HEK293T (cell line): ENCODE measurements around the gene ADAMTS17.

Source experiments
- CTCF ChIA-PET: fragments of 350-600 bp; formaldehyde crosslinking; extraction: SDS; loops from one replicate; lab custom pipeline; 2021; ENCODE audit warnings: antibody characterized with exemption, inconsistent platforms; lab: Yijun Ruan, JAX
- POLR2A ChIA-PET: fragments of 350-600 bp; formaldehyde crosslinking; extraction: SDS; loops from one replicate; lab custom pipeline; 2020; ENCODE audit warnings: antibody characterized with exemption, inconsistent platforms; lab: Yijun Ruan, JAX
- DNase-seq: peaks from one replicate; pipeline ENCODE4 v3.0.0; 2012; ENCODE audit warnings: mixed read lengths; ENCODE audit errors: extremely low spot score
- ARNT ChIP-seq: fragments of 450-650 bp; IDR thresholded peaks from 2 replicates; pipeline ENCODE4 v1.6.1; 2017; ENCODE audit warnings: mild to moderate bottlenecking
- BHLHE40 ChIP-seq: fragments of 450-650 bp; IDR thresholded peaks from 2 replicates; pipeline ENCODE4 v1.6.1; 2016; ENCODE audit warnings: mild to moderate bottlenecking, moderate library complexity, borderline replicate concordance
- CTBP1 ChIP-seq: fragments of 450-650 bp; IDR thresholded peaks from 2 replicates; pipeline ENCODE4 v1.6.1; 2016; ENCODE audit warnings: borderline replicate concordance
- ELF4 ChIP-seq: fragments of 450-650 bp; IDR thresholded peaks from 2 replicates; pipeline ENCODE4 v1.6.1; 2017; ENCODE audit warnings: antibody characterized with exemption
- FOXA1 ChIP-seq: fragments of 450-650 bp; IDR thresholded peaks from 2 replicates; pipeline ENCODE4 v1.6.1; 2016; ENCODE audit warnings: mild to moderate bottlenecking
- FOXK2 ChIP-seq: fragments of 450-650 bp; IDR thresholded peaks from 2 replicates; pipeline ENCODE4 v1.6.1; 2016; ENCODE audit warnings: mild to moderate bottlenecking
- FOXM1 ChIP-seq: fragments of 450-650 bp; IDR thresholded peaks from 2 replicates; pipeline ENCODE4 v1.6.1; 2017; ENCODE audit warnings: mild to moderate bottlenecking, borderline replicate concordance
- HDGF ChIP-seq: fragments of 450-650 bp; IDR thresholded peaks from 2 replicates; pipeline ENCODE4 v1.6.1; 2017; ENCODE audit warnings: antibody characterized with exemption, borderline replicate concordance
- L3MBTL2 ChIP-seq: fragments of 450-650 bp; conservative IDR thresholded peaks from 2 replicates; pipeline ENCODE4 v1.6.1; 2016; ENCODE audit warnings: mild to moderate bottlenecking
- LEF1 ChIP-seq: fragments of 450-650 bp; IDR thresholded peaks from 2 replicates; pipeline ENCODE4 v1.6.1; 2017; ENCODE audit warnings: mild to moderate bottlenecking, borderline replicate concordance
- NFRKB ChIP-seq: fragments of 450-650 bp; IDR thresholded peaks from 2 replicates; pipeline ENCODE4 v1.6.1; 2016; ENCODE audit warnings: mild to moderate bottlenecking, moderate library complexity
- PKNOX1 ChIP-seq: fragments of 450-650 bp; IDR thresholded peaks from 2 replicates; pipeline ENCODE4 v1.6.1; 2016
- SP1 ChIP-seq: fragments of 450-650 bp; IDR thresholded peaks from 2 replicates; pipeline ENCODE4 v1.6.1; 2017
- SUZ12 ChIP-seq: fragments of 450-650 bp; IDR thresholded peaks from 2 replicates; pipeline ENCODE4 v1.6.1; 2016; ENCODE audit warnings: mild to moderate bottlenecking
- TARDBP ChIP-seq: fragments of 450-650 bp; IDR thresholded peaks from 2 replicates; pipeline ENCODE4 v1.6.1; 2016
- ZNF384 ChIP-seq: fragments of 450-650 bp; IDR thresholded peaks from 2 replicates; pipeline ENCODE4 v1.6.1; 2016

Gene ADAMTS17

GRCh38 chr15:100030586-100031229 lies 311.1 kb downstream of the ADAMTS17 start:
- DNase-seq = no peak
- CTCF ChIA-PET = no interaction called here
- POLR2A ChIA-PET = no interaction called here
- TF ChIP-seq L3MBTL2 = no peak
- no peak for TF ChIP-seq HDGF
- no peak for TF ChIP-seq ELF4
- TF ChIP-seq LEF1 = no peak
- TF ChIP-seq FOXM1 = no peak
- no peak for TF ChIP-seq CTBP1
- no peak for TF ChIP-seq ARNT
- no peak for TF ChIP-seq BHLHE40
- TF ChIP-seq ZNF384 = no peak

- CTCF ChIA-PET = no interaction called here
- no peak for TF ChIP-seq ELF4
- TF ChIP-seq PKNOX1 = no peak
- DNase-seq = no peak
- POLR2A ChIA-PET = no interaction called here
Measured at GRCh38 chr15:100029868-100030479, 311.8 kb downstream of the ADAMTS17 start.

- ChIA-PET CTCF (no interaction called here), POLR2A (no interaction called here)
- TF ChIP-seq ARNT (no peak), TARDBP (no peak)
- DNase-seq = no peak
Measured at GRCh38 chr15:100029045-100029444, 312.7 kb downstream of the ADAMTS17 start.

- ChIA-PET POLR2A (no interaction called here), CTCF (no interaction called here)
- TF ChIP-seq ELF4 (no peak), ZNF384 (no peak), FOXM1 (no peak), TARDBP (no peak), NFRKB (no peak), SUZ12 (no peak), ARNT (no peak), PKNOX1 (no peak), BHLHE40 (no peak), LEF1 (no peak), CTBP1 (no peak), L3MBTL2 (no peak), FOXK2 (no peak), SP1 (no peak), FOXA1 (no peak), HDGF (no peak)
- DNase-seq = no peak
Measured at GRCh38 chr15:100026041-100026440, 315.7 kb downstream of the ADAMTS17 start.

- CTCF ChIA-PET = no interaction called here
- no peak for DNase-seq
- POLR2A ChIA-PET = no interaction called here
- TF ChIP-seq FOXA1 (no peak), CTBP1 (no peak), ELF4 (no peak), SP1 (no peak), NFRKB (no peak), HDGF (no peak), PKNOX1 (no peak), LEF1 (no peak), ZNF384 (no peak), TARDBP (no peak), BHLHE40 (no peak), ARNT (no peak), L3MBTL2 (no peak), SUZ12 (no peak), FOXM1 (no peak), FOXK2 (no peak)
Measured at GRCh38 chr15:100022806-100023205, 319.0 kb downstream of the ADAMTS17 start.

- CTCF ChIA-PET = no interaction called here
- TF ChIP-seq ZNF384 (no peak), BHLHE40 (no peak), SP1 (no peak), LEF1 (no peak), HDGF (no peak), FOXM1 (no peak)
- DNase-seq = no peak
- POLR2A ChIA-PET = no interaction called here
Measured at GRCh38 chr15:100022391-100022790, 319.4 kb downstream of the ADAMTS17 start.

GRCh38 chr15:100021653-100022052 lies 320.1 kb downstream of the ADAMTS17 start:
- POLR2A ChIA-PET = no interaction called here

More at GRCh38 chr15:100021653-100022052, 320.1 kb downstream of the ADAMTS17 start:
- no peak for DNase-seq
- CTCF ChIA-PET = no interaction called here
- TF ChIP-seq FOXK2 = no peak
- no peak for TF ChIP-seq CTBP1
- no peak for TF ChIP-seq SP1
- no peak for TF ChIP-seq LEF1
- TF ChIP-seq ARNT = no peak
- TF ChIP-seq FOXA1 = no peak
- no peak for TF ChIP-seq BHLHE40
- no peak for TF ChIP-seq PKNOX1
- no peak for TF ChIP-seq ELF4
- no peak for TF ChIP-seq FOXM1
- no peak for TF ChIP-seq HDGF
- TF ChIP-seq NFRKB = no peak
- TF ChIP-seq ZNF384 = no peak
- no peak for TF ChIP-seq L3MBTL2
- TF ChIP-seq TARDBP = no peak
